Right ventricle myocardium inferior (tissue), 1 donor: ENCODE data around the gene EAPP. TPM values are rescaled to one million over a fixed set of nuclear protein-coding genes. Genes with fewer than 3 reads are reported as not detected.
"Not testable (repeated sequence)": the region's sequence is repeated elsewhere in the genome, so short reads cannot be mapped to it uniquely, and the experiment has no call there.

Source experiments
- ATAC-seq: fragments of 200-7000 bp; cut with Tn5 transposase; one replicate; pipeline ENCODE4 v1.9.1; 2020; ENCODE audit warnings: mild to moderate bottlenecking, moderate library complexity
- DNase-seq: peaks from one replicate; pipeline ENCODE4 v3.0.0; 2021; ENCODE audit errors: missing footprints
- intact Hi-C: fragments of 100-400 bp; cut with DNase I; formaldehyde crosslinking; loops from one replicate; pipeline ENCODE4 v1.11.0; 2022
- total RNA-seq: library from RNA; stranded (reverse); fragmentation: NEBNext Ultra II Directional; extraction: Animal tissue kit (Norgen Biotek cat#: 25700); gene quantifications from one replicate; pipeline ENCODE4 v1.2.1, GENCODE V29; 2021
- donor health status: DM: no; HTN: yes; CAD: no; lungs with severe emphysema.

Gene EAPP
- total RNA-seq, 1 donor from 2014 or later, result 16.7 TPM

DNA sequence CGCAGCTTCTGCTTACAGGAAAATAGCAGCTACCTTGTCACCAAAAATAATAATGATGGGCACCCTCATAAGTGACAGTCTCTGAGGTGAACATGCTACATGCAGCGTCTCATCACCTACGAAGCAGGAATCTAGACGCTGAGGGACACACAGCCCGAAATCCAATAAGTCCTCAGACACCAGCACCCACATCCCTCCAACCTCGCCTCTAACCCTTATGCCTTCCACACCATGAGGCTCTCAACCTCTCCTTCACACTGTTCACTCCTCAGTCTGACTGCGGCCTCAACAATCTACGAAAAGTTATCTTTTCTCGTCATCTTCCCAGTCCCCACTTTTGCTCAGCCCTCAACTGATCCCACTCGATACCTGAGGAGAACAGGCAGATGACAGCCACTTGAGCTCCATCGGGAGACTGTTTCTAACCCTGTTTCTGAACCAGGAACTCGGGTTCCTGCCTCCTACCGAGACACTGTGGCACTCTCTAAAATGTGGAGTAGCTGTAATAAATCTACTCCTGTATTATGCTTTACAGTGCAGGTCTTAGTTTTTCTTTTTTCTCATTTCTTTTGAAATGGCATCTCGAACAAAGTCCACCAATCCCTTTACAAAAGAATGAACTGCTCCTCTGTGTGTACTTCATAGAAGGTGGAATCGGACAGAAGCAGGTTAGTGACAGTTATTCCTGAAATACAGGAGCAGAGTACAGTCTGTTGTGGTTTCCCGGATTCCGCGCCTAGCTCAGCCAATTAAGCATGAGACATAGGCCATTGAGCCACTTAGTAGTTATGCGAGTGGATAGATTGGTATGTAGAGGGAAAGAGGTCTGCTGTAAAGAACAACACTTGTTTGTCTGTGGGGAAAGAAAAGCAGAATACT lies 919 bp upstream of the EAPP start:
- ATAC-seq, intact Hi-C loops, DNase-seq: not testable (repeated sequence)

- intact Hi-C loops, result loop anchor here (5.0 kb wide), 1 partner anchor 77 kb away; the partner anchor contains the start of gene SPTSSA
- no peak for DNase-seq
- no peak for ATAC-seq
Observed at GRCh38 chr14:34538871-34539406, 562 bp downstream of the EAPP start.

DNA sequence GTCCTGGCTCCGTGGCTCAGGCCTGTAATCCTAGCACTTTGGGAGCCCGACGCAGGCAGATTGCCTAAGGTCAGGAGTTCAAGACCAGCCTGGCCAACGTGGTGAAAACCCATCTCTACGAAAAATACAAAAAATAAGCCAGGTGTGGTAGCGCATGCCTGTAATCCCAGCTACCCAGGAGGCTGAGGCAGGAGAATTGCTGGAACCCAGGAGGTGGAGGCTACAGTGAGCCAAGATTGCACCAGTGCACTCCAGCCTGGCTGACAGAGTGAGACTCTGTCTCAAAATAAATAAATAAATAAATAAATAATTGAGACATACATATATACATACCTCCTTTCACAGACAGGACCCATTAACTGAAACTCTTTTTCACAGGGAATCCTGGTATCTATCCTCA lies 1.4 kb downstream of the EAPP start:
- not testable (repeated sequence) for DNase-seq, ATAC-seq
- intact Hi-C loops, result loop anchor here (5.0 kb wide), 1 partner anchor 76 kb away; the partner anchor contains the start of gene SPTSSA

DNA sequence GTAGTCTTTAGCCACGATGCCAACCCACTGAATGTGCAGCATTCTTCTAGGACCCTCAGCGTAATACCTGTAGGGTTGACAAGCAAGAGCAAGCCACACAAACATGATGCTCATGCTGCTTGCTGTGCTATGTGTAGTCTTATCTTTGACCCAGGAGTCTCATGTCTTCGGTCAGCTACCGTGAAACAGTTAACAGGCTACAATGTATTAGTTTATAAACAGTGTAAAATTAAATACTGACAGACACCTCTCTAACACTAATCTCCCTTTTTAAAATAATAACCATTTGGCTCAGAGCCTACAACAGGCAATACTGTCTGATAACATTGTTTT lies 1.9 kb downstream of the EAPP start:
- DNase-seq (no peak), ATAC-seq (no peak)
- intact Hi-C loops, result loop anchor here (5.0 kb wide), 1 partner anchor 75 kb away; the partner anchor contains the start of gene SPTSSA

GRCh38 chr14:34536951-34537676 lies 2.4 kb downstream of the EAPP start:
- intact Hi-C loops, result loop anchor here (5.0 kb wide), 1 partner anchor 75 kb away; the partner anchor contains the start of gene SPTSSA
- ATAC-seq, result no peak
- DNase-seq, result no peak

DNA sequence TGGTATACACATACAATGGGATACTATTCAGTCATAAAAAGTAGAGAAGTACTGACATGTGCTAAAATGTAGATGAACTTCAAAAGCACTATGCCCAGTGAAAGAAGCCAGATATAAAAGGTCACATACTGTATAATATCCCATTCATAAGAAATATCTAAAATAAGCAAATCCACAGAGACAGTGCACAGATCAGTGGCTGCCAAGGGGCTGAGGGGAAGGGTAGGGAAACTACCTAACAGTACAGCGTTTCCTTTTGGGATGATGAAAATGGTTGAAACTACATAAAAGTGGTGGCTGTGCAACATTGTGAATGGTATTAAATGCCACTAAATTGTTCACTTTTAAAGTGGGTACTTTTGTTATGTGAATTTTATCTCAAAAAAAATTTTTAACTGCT lies 11.9 kb downstream of the EAPP start:
- intact Hi-C loops, result loop anchor here (10.0 kb wide), 1 partner anchor 47 kb away; no protein-coding TSS in a partner anchor
- no peak for ATAC-seq

GRCh38 chr14:34524216-34524615 lies 15.3 kb downstream of the EAPP start:
- DNase-seq, ATAC-seq: not testable (repeated sequence)
- intact Hi-C loops, result loop anchor here (10.0 kb wide), 1 partner anchor 51 kb away; no protein-coding TSS in a partner anchor

More for the DNA sequence above, 11.9 kb downstream of the EAPP start:
- no peak for DNase-seq

DNA sequence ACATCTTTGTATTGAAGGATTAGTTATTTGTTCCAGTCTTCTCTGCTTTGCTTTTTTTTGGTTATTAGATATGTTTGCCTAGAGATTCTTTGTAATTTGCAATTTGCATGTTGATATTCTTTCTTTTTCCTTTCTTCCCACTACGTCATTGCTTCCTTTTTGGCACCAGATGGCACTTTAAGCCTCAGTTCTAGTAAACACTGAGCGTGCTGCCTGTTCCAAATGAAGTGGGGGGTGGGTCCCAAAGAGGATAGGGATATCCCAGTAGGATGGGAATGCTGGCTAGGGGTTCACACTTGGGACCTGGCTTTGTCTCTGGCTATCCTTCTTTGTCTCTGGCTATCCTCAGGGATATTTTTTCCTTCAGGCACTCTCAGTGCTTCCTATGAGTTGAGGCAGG lies 17.0 kb downstream of the EAPP start:
- DNase-seq (no peak), ATAC-seq (no peak)
- intact Hi-C loops, result loop anchor here (10.0 kb wide), 1 partner anchor 52 kb away; no protein-coding TSS in a partner anchor

DNA sequence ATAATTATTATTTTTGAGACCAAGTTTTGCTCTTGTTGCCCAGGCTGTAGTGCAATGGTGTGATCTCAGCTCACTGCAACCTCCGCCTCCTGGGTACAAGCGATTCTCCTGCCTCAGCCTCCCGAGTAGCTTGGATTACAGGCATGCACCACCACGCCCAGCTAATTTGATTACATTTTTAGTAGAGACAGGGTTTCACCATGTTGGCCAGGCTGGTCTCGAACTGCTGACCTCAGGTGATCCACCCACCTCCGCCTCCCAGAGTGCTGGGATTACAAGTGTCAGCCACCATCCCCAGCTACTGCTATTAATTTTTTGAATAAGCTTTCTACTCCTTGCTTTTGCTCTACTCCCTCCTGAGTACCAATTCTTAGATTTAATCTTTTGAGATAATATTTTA lies 18.4 kb downstream of the EAPP start:
- not testable (repeated sequence) for ATAC-seq, DNase-seq
- intact Hi-C loops, result loop anchor here (10.0 kb wide), 1 partner anchor 54 kb away; no protein-coding TSS in a partner anchor

DNA sequence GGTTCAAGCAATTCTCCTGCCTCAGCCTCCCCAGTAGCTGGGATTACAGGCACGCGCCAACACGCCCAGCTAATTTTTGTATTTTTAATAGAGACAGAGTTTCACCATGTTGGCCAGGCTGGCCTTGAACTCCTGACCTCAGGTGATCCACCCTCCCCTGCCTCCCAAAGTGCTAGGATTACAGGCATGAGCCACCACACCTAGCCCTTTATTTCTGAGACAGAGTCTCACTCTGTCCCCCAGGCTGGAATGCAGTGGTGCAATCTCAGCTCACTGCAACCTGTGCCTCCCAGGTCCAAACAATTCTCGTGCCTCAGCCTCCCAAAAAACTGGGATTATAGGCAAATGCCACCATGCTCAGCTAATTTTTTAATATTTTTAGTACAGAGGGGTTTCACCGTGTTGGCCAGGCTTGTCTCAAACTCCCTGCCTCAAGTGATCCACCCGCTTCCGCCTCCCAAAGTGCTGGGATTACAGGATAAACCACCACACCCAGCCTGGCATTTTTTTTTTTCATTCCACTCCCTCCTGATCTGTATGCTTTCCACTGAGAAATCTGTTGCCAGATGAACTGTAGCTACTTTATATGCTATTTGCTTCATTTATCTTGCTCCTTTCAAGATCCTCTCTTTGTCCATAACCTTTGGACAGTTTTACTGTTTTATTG lies 19.1 kb downstream of the EAPP start:
- not testable (repeated sequence) for ATAC-seq, DNase-seq
- intact Hi-C loops, result loop anchor here (10.0 kb wide), 1 partner anchor 54 kb away; no protein-coding TSS in a partner anchor

GRCh38 chr14:34507884-34508283 lies 31.6 kb downstream of the EAPP start:
- ATAC-seq (no peak), DNase-seq (no peak)
- intact Hi-C loops, result no loop called here

GRCh38 chr14:34507459-34507858 lies 32.0 kb downstream of the EAPP start:
- ATAC-seq (no peak), DNase-seq (no peak)
- intact Hi-C loops, result no loop called here

DNA sequence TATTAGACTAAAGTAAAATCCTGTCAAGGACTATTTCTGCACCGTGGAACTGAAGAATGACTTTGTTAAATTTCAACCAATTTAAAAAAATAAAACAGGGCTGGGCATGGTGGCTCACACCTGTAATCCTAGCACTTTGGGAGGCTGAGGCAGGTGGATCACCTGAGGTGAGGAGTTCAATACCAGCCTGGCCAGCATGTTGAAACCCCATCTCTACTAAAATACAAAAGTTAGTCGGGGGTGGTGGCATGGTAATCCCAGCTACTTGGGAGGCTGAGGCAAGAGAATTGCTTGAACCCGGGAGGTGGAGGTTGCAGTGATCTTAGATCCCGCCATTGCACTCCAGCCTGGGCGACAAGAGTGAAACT lies 34.4 kb downstream of the EAPP start:
- intact Hi-C loops, DNase-seq, ATAC-seq: not testable (repeated sequence)

- intact Hi-C loops, ATAC-seq, DNase-seq: not testable (repeated sequence)
Observed at GRCh38 chr14:34504027-34504426, 35.5 kb downstream of the EAPP start.

- no peak for ATAC-seq
- intact Hi-C loops, result no loop called here
Observed at GRCh38 chr14:34502545-34503225, 36.8 kb downstream of the EAPP start.

GRCh38 chr14:34502001-34502400 lies 37.5 kb downstream of the EAPP start:
- DNase-seq, result no peak
- no peak for ATAC-seq
- intact Hi-C loops, result no loop called here

More at GRCh38 chr14:34502545-34503225, 36.8 kb downstream of the EAPP start:
- no peak for DNase-seq

DNA sequence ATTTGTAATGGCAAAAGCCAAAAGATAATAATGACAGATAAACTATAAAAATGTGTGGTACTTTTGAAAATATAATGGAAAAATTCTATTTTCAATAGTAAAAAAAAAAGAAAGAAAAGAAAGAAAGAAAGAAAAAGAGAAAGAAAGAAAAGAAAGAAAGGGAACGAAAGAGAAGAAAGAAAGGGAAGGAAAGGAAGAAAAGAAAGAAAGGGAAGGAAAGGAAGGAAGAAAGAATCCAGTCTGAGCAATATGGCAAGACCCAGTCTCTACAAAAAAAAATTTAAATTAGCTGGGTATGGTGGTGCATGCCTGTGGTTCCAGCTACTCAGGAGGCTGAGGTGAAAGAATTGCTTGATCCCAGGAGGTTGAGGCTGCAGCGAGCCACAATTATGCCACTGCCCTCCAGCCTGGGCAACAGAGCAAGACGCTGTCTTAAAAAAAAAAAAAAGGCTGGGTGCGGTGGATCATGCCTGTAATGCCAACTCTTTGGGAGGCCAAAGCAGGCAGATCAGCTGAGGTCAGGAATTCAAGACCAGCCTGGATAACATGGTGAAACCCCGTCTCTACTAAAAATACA lies 38.4 kb downstream of the EAPP start:
- intact Hi-C loops, result no loop called here
- ATAC-seq (no peak), DNase-seq (no peak)
